CD4-positive, alpha-beta T cell treated with Interleukin-12 subunit alpha and Interleukin-12 subunit beta, for 1 hour (primary cell): ENCODE measurements around the gene AMIGO1.

Source experiments
- DNase-seq: peaks from one replicate; pipeline ENCODE4 v3.0.0-alpha.2; 2020

Gene AMIGO1

DNA sequence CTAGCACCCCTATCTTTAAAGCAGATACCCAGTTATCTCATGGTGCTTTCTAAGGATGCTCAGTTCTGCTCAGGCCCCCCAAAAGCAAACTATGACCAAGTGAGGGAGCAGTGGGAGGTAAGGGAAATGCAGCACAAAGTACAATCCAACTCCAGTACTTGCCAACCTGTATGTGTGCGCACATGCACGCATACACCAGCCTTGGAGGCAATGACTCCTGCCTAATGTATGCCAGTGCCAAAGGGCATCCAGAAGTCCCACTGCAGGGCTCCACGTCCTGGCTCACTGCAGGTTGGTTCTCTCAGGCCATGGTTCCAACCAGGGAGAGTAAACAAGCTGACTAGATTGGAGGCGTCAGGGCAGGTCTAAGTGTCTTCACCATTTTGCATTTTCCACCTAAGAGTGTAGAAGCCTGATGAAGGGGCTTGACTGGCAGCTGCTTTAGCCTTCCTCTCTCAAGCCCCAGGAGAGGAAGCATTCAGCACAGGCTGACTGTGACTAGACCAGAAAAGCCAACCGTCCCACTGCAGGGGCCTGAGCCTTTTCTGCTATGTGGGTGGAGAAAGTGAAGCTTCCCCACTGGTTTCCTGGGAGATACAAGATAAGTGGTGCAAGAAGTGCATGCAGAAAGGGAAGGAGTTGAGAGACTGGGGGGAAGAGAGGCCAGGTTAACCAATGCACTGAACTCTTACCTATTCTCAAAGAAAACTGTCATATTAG is 7.7 kb downstream of the AMIGO1 start:
- DNase-seq: no peak

DNA sequence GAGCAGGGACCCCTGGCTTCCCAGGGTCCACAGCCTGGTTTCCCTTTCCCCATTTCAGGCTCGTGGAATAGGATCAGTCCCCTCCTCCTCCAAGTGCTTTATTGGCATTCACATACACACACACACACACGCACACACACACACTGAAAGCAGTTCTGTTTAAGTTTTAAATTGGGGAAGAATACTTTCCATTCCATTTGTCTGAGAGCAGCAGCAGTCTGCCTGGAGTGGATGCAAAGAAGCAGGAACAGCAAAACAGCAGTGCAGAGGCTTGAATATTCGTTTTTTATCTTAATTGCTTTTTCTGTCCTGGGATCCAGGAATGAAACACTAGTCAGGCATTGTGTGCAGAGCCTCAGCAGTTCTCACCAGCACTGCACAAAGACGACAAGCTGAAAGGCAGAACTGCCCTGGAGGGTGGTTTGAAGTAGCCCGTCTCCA is 8.6 kb downstream of the AMIGO1 start:
- DNase-seq: no peak

DNA sequence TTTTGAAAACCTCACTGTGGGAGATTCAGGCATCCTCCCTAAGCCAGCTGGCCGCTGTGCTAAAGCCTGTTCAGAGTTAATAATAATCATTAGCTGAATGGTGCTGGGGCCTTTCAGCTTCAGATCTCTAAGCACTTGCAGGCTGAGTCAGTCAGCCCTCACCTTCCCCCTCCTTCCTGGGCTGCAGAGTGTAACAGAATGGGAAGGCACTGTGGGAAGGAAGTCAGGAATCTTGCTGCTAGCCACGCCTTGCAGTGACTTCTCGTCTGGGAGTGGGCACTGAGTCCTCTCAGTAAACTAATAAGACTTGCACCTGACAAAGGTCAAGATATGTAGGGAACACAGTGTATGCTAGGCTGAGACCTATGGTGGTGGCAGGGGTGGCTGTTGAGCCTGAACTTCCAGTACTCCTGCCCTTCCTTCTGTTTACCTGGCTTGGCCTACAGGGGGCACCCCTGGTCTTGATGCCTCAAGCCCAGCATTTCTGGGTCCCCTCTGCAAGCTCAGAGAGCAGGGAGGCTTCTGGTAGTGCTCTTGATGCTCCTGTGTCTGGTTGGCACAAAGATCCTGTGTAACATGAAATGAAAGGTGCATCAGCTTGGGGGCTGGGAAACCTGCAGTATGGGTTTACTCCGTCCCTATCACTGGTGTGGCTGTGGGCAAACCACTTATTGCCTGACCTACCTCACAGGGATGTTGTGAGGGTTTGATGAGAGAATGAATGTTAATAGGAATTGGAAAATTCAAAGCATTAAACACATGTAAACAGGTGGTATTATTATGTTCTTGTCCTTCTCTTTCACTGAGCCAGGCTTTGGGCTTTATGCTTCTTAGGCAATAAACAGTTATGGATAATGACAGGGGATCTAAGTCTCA is 9.6 kb downstream of the AMIGO1 start:
- DNase-seq: peak; percentile 69

DNA sequence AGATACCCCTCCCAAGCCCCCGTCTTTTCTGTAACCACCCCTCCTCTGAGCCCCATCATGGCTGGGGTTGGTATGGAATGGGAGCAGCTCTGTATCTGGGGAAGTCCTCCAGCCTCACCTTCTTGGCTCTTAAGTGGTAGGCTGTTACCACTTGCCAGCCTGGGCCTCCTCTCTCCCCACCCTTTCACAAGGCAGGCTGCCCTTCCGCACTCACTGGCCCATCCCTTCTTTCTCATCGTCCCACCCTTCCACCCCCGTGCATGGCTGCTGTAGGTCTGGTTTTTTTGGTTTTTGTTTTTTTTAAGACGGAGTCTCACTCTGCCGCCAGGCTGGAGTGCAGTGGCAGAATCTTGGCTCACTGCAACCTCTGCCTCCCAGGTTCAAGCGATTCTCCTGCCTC is 10.4 kb downstream of the AMIGO1 start:
- DNase-seq: no peak

DNA sequence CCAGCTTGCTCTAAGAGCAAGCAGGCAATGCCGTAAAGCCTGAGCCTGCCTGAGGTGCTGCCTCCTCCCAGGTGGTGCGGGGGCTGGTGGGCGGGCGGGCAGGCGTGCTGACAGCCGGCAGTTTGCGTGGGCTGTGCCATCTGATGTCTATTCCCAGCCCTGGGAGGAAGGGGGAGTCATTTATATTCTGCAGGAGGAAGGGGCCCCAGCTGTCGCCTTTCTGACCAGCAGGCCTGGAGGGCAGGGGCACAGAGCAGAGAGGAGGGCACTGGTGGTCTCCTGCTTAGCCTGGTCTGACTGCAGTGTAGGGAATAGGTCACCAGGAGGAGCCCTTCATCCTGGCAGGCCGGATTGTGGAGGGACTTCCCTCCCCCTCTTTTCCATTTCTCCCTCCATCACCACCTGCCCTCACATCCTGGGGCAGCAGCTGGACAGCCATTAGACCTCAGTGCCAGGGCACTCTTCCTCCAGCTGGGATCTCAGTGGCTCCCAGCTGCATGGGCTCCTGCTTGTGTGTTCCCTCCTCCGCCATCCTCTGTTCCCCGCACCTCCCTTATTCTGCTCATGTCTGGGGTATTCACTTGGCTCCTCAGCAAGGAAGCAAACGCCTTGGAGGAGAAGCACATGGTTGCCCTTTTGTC is 11.2 kb downstream of the AMIGO1 start:
- peak; percentile 29 for DNase-seq

DNA sequence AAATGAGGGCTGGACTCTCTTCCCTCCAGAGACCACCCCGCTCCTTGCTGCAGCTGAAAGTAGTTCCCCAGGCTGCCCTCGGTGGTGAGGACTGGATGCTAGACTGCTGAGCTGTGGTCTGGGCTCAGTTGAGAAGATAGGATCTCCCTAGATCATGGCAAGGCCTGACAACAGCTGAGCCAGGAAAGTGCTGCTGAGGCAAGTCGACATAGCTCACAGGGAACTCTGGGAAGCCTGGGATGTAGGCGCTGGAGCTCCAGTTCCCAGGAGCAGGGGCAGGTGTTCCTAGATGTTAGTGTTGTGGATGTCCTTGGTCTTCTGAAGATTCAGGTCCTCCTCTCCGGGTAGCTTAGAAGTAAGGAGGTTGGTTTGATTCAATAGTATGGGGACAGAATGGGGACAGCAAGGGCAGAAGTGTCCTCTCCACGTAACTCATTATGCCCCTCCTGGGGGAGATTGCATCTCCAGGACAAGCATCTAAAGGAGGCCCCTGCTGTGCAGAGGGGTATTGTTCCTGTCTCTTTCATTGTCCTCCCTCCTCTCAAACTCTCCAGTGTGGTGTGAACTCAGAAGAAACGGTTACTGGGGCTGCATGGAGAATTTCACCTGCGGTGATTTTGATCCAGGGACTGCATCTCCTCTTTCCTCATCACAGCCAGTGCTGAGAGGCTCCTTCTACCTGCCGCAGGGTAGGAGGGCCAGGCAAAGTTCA is 11.9 kb downstream of the AMIGO1 start:
- no peak for DNase-seq

DNA sequence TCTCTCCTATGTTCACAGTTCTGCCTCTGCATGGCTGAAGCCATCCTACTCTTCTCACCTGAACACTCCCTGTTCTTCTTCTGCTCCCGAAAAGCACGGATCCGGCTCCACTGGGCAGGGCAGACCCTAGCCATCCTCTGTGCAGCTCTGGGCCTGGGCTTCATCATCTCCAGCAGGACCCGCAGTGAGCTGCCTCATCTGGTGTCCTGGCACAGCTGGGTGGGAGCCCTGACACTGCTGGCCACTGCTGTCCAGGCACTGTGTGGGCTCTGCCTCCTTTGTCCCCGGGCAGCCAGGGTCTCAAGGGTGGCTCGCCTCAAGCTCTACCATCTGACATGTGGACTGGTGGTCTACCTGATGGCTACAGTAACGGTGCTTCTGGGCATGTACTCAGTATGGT is 13.8 kb downstream of the AMIGO1 start:
- no peak for DNase-seq

DNA sequence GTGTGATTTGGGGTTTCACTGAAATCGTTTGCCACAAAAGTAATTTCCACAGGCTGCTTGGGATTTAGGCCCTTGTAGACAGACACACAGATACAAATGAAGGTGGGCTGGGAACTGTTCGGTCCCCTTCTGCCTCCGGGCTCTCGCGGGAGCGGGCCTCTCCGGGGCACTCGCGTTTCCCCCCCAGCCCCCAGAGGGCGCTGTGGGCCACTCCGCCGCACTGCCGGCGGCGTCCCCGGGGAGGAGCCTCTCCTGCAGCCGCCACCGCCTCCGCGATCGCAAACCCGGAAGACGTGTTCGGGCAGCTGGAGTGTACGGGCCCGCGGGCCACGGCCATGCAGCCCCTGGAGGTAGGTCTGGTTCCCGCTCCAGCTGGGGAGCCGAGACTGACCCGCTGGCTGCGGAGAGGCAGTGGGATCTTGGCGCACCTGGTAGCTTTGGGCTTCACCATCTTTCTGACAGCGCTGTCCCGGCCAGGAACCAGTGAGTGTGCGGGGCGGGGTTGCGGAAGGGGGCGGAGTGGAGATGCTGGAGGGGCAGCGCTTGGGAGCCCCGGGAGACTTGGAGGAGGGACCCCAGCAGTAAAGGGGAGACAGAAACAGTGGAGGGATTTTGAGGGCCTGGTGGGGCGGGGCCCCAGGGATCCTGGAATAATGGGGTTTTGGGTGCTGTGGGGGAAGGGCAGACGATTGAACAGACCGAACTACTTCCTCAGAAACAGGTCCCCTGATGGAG is 15.6 kb downstream of the AMIGO1 start, which contains the start of gene CYB561D1:
TSS of gene CYB561D1 (plus strand) at position 290 of the 735 bp plus-strand sequence. CDS start at position 336, 46 bp downstream.
- DNase-seq: peak; percentile 89

DNA sequence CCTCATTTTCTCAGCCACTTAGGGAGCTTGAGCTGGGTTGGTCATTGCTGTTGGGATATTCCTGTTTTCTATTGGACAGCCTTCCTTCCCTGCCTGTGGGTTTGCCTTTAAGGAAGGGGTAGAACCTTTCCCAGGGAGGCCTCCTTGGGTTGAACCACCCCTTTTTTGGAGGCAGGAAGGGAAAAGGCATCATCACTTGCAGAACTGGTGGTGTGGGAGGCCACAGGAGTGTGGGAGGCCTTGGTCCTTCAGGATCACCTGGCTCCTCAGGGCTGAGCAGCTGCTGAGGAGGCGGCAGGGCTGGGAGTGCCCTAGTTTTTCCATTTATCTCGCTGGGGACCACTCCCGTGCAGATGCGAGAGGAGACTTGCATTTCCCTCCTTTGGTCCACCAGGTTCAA is 16.3 kb downstream of the AMIGO1 start:
- no peak for DNase-seq

DNA sequence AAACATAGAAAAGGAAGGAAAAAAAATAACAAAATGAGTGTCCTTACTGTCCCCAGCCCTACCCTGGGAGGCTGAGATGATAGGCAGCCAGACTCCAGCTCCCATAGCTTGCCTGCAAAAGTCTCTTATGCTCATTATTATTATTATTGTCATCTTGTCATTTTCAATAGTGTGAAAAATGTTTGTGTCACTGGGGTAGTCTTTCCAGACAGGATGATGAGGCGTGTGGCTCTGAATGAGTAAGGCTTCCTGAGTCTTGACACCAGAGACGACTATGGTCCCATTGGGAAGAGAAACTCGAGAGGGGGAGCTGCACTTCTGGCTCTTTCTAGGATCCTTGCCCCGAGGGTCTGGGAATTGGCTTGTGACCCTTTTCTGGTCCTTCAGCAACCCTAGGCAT is 16.7 kb downstream of the AMIGO1 start:
- no peak for DNase-seq

DNA sequence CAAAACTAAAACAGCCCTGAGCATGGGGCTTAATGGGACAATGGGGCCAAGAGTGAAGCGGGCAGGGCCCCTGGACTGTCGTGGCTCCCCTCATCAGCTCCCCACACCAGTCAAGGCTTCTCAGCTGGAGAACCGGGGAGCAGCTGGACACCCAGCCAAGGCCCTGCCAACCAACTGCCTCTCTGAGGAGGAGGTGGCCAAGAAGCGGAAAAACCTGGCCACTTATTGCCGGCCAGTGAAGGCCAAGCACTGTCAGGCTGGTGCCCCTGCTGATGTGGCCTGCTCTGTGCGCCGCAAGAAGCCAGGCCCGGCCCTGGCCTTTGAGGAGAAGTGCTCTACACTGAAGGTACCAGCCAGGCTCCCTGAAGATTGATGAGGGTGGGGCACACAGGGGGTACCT is 18.2 kb downstream of the AMIGO1 start:
- DNase-seq: no peak

DNA sequence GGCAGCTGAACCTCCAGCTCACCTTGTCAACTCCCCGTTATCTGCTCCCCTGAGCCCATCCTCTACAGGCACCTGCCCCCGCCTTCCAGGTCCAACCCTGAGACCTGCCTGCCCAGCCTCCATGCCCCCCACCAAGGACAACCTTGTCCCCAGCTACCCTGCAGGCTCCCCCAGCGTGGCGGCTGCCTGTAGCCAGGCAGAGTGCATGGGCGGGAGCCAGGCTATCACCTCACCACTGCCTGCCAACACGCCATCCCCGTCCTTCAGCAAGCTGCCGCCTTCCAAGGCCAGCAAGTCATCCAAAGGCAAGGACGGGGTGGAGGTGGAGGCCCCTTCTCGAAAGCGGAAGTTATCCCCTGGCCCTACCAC is 18.6 kb downstream of the AMIGO1 start:
- no peak for DNase-seq

DNA sequence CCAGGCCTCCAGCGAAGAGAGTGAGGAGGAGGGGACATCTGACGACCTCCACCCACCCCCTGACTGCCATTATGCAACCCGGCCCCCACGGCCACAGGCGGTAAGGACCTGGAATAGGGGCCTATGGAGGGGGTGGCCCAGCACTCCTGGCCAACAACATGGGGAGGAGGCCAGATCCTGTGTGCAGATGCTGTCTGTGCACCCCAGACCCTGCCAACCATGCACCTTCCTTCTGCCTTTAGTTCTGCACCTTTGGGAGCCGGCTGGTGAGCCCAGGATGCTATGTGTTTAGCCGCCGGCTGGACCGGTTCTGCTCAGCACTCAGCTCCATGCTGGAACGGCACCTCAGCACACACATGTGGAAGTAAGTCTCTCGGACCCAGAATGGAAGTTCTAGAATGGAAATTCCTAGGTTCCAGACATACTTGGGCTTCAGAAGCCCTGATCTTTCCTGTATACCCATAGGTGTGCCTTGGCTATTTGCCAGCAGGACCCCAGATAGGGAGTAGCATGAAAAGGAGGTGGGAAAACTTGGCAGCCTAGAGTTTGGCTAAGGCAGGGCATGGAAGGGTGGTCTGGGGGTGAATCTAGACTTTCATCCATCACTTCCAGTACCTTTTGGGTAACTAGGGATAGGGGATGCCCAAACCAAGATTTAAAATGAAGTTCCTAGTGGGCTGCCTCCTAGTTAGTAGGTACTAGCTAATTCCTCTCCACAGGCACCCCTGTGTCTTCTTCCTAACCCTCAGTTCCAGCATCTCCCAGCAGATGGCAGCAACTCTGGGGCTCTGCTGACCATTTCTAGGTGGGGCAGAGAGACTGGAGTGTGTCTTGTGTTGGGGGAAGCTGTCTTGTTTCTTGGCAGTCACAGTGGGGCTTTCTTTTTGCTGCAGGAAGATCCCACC is 19.2 kb downstream of the AMIGO1 start:
- peak; percentile 81 for DNase-seq

DNA sequence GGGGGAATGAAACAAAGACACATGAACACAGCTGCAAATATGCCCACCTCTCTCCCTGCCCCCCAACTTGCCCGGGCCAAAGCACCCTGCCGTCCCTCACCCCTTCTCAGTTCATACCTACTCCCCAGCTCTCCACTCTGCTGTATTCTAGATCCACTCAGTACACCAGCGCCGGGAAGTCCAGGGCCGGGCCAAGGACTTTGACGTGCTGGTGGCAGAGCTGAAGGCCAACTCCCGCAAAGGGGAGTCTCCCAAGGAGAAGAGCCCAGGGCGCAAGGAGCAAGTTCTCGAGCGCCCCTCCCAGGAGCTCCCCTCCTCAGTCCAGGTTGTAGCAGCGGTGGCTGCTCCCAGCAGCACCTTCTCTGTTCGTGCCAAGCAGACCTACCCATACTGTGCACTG is 20.8 kb downstream of the AMIGO1 start:
- no peak for DNase-seq

DNA sequence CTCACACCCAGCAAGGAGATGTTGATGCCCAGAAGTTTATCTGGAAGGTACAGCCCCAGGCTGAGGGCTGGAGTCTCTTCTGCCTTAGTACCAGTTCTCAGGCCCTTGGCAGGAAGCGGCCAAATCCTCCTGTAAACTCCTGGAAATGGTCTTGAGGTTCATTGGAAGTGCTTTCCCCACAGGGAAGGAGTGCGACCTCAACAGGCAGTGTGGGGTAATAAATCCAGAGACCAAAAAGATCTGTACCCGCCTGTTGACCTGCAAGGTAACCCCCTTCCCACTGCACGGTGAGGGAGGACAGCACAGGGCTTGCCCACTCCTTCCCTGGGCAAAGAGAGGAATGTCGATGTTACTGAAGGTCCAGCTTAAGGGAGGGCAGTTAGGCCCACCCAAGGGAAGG is 21.3 kb downstream of the AMIGO1 start:
- DNase-seq: no peak

DNA sequence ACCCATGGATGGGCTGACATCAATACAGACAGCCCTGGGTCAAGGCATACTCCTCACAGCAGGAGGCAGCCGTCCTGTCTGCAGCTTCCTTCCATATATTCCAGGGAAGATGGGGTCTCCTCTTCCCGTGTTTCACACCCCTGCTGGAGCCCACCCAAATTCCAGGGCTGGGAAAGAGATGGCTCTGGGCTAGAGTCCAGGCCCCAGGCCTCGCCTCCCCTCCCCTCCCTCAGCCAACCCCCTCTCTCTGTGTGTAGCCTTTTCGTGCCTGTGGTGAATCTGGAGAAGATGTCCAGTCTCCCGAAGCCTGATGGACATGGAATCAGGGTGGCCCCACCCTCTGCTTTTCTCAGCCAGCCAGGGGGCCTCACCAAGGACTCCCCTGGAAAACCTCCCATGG is 22.3 kb downstream of the AMIGO1 start:
- DNase-seq: no peak

DNA sequence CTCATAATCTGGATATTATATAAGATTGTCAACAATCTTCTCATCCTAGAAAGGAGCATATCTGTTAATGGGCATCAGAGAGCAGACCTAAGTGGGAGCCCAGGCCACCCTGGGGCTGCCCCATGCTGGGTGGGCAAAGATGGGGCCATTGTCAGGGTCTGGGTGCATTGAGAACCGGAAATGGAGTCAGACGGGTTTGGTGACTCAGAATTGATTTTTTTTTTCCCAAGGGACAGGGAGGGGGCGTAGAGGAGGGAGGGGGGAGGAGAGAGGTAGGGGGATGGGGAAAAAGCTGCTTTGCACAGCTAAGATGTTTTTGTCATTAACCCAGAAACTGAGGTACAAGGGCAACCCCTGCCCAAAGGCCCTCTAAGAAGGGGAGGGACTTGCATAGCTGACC is 24.5 kb downstream of the AMIGO1 start:
- DNase-seq: no peak

DNA sequence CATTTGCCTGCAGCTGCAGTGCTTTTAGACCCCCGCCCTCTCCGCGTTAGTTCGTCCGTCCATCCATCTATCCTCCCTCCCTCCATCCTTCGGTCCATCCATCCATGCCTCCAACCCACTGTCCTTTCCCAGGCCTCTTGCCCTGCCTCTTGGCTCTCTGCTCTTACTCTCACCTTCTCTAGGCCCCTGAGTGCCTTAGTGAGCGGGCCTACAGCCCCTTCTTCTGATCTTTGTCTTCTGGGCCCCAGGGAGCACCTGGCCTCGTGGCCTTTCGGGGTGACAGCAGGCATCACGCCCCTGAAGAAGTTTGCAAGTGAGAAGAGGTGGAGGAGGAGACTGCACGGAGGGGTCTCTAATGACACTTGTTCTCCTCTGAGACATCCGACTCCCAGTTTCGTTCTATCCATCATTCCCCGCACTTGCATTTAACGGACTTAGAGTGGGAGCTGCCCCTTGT is 25.0 kb downstream of the AMIGO1 start:
- DNase-seq: no peak

DNA sequence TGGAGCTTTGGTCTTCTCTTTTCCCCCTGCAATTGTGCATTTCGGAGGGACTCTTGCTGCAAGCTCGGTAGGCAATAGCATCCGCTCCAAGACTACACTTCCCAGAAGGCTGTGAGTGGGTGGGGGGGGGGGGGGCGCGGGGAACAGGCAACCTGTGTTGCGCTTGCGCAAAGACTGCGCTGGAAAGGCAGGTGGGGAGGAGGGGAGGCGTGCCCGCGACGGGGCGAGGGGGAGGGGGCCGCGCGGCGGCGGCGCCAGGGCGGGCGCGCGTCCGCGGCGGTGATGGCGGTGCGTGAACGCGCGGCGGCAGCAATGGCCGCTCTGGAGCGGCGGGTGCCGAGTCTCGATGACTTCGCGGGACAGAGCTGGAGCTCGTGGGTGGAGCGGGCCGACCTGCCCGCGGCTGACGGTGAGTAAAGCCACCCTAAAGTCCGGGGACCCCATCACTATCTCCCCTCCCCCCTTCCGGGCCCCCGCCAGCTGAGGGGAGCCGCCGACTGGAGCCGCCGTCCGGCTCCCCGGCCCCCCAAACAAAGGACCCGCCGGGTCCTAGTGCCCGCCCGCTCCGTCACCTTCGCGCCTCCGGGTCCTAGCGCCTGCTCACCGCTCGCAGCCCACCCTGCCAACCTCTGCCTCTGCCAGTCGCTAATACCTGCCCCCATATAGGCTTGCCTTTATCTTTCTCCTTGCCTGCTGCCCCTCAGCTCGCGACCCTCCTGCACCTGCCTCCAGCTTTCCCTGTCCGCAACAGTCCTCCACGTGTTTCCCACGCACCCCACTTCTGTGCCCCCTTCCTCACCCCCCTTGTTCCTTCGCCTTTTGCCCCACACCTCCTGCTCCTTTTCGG is 25.6 kb downstream of the AMIGO1 start, which contains the start of gene ATXN7L2:
TSS of gene ATXN7L2 (plus strand) at position 234 of the 847 bp plus-strand sequence. CDS start at position 283, 49 bp downstream.
- peak; percentile 96 for DNase-seq
